IMR-90 (cell line): ENCODE measurements around the gene LIMS2. TPM values are rescaled to one million over a fixed set of nuclear protein-coding genes. Genes with fewer than 3 reads are reported as not detected.

Experiments used
- ATAC-seq: fragments of 200-7000 bp; cut with Tn5 transposase; 2 replicates; pipeline ENCODE4 v1.9.1; 2020; ENCODE audit warnings: low read depth, mild to moderate bottlenecking, moderate library complexity
- BruUV-seq: library from RNA; stranded (reverse); fragments of 400-500 nt; replicated peaks from 2 replicates; lab custom pipeline; 2021; lab: Mats Ljungman, UMichigan
- CTCF ChIA-PET: fragments of 300-600 bp; formaldehyde crosslinking; extraction: SDS; loops from one replicate; lab custom pipeline; 2021; ENCODE audit warnings: antibody characterized with exemption; lab: Yijun Ruan, JAX
- POLR2A ChIA-PET: fragments of 300-600 bp; sonication (Branson Sonifier 250); formaldehyde crosslinking; loops from one replicate; lab custom pipeline; 2022; ENCODE audit warnings: antibody characterized with exemption; ENCODE audit not compliant: unreplicated experiment; lab: Charles Lee
- DNase-seq: peaks from one replicate; pipeline ENCODE4 v3.0.0; 2013
- H2AFZ ChIP-seq: replicated peaks from 2 replicates; pipeline ENCODE3; 2013; ENCODE audit warnings: low read length, mild to moderate bottlenecking; ENCODE audit not compliant: poor library complexity
- H2AK5ac ChIP-seq: 2 replicates; pipeline ENCODE4 v1.6.1; 2013; ENCODE audit warnings: low read depth, low read length, inconsistent platforms
- H2AK9ac ChIP-seq: replicated peaks from 2 replicates; pipeline ENCODE3; 2013; ENCODE audit warnings: mild to moderate bottlenecking, low read depth, low read length, moderate library complexity; ENCODE audit not compliant: poor library complexity
- H2BK120ac ChIP-seq: 2 replicates; pipeline ENCODE4 v1.6.1; 2013; ENCODE audit warnings: low read depth, low read length, inconsistent platforms
- H2BK15ac ChIP-seq: 3 replicates; pipeline ENCODE4 v1.6.1; 2013; ENCODE audit warnings: low read depth, low read length, inconsistent platforms
- H2BK20ac ChIP-seq: 2 replicates; pipeline ENCODE4 v1.6.1; 2013; ENCODE audit warnings: low read depth, mild to moderate bottlenecking, inconsistent platforms, low read length, moderate library complexity
- H2BK5ac ChIP-seq: 2 replicates; pipeline ENCODE4 v1.6.1; 2013; ENCODE audit warnings: mild to moderate bottlenecking, low read depth, low read length, inconsistent platforms; ENCODE audit not compliant: poor library complexity, severe bottlenecking
- H3K14ac ChIP-seq: replicated peaks from 2 replicates; pipeline ENCODE4 v1.6.1; 2013; ENCODE audit warnings: low read depth, low read length, inconsistent platforms
- H3K18ac ChIP-seq: 2 replicates; pipeline ENCODE4 v1.6.1; 2013; ENCODE audit warnings: low read depth, low read length, control low read depth
- H3K23ac ChIP-seq: 2 replicates; pipeline ENCODE4 v1.6.1; 2013; ENCODE audit warnings: low read depth, low read length, inconsistent platforms
- H3K27ac ChIP-seq: 2 replicates; pipeline ENCODE4 v1.5.1; 2013; ENCODE audit warnings: mild to moderate bottlenecking, control low read depth, low read length; ENCODE audit not compliant: insufficient read depth
- H3K27me3 ChIP-seq: 2 replicates; pipeline ENCODE4 v1.6.1; 2013; ENCODE audit warnings: low read length; ENCODE audit not compliant: control insufficient read depth, insufficient read depth
- H3K36me3 ChIP-seq: 2 replicates; pipeline ENCODE4 v1.6.1; 2013; ENCODE audit warnings: low read length, mixed read lengths; ENCODE audit not compliant: control insufficient read depth, insufficient read depth
- H3K4ac ChIP-seq: 2 replicates; pipeline ENCODE4 v1.6.1; 2013; ENCODE audit warnings: low read depth, low read length, inconsistent platforms
- H3K4me1 ChIP-seq: 2 replicates; pipeline ENCODE4 v1.6.1; 2013; ENCODE audit warnings: low read length, mixed read lengths; ENCODE audit not compliant: control insufficient read depth, insufficient read depth
- H3K4me2 ChIP-seq: 2 replicates; pipeline ENCODE4 v1.6.1; 2013; ENCODE audit warnings: low read depth, mild to moderate bottlenecking, control low read depth, low read length, moderate library complexity
- H3K4me3 ChIP-seq: 2 replicates; pipeline ENCODE4 v1.5.1; 2013; ENCODE audit warnings: low read depth, mild to moderate bottlenecking, control low read depth, low read length, moderate library complexity; ENCODE audit not compliant: insufficient read depth
- H3K56ac ChIP-seq: 2 replicates; pipeline ENCODE4 v1.6.1; 2013; ENCODE audit warnings: low read length, inconsistent platforms; ENCODE audit not compliant: insufficient read depth; ENCODE audit errors: extremely low read depth
- H3K79me1 ChIP-seq, 2 experiments: 2 replicates each; pipeline ENCODE4 v1.6.1; 2013; ENCODE audit warnings: low read length in 2 of 2, inconsistent platforms in 1 of 2, low read depth in 1 of 2
- H3K9ac ChIP-seq: 2 replicates; pipeline ENCODE4 v1.6.1; 2013; ENCODE audit warnings: low read depth, low read length, control low read depth
- H3K9me1 ChIP-seq: 2 replicates; pipeline ENCODE4 v1.6.1; 2013; ENCODE audit warnings: low read length, inconsistent platforms; ENCODE audit not compliant: insufficient read depth
- H3K9me3 ChIP-seq: 2 replicates; pipeline ENCODE4 v1.6.1; 2013; ENCODE audit warnings: low read length; ENCODE audit not compliant: control insufficient read depth, insufficient read depth
- H4K20me1 ChIP-seq: 2 replicates; pipeline ENCODE4 v1.6.1; 2013; ENCODE audit warnings: low read length, inconsistent platforms; ENCODE audit not compliant: insufficient read depth
- H4K5ac ChIP-seq: 2 replicates; pipeline ENCODE4 v1.6.1; 2013; ENCODE audit warnings: mild to moderate bottlenecking, low read depth, low read length, control low read depth
- H4K8ac ChIP-seq, 2 experiments: 2 replicates each; pipeline ENCODE4 v1.6.1; 2013; ENCODE audit warnings: low read depth in 2 of 2, low read length in 2 of 2, control low read depth in 1 of 2, inconsistent platforms in 1 of 2
- H4K91ac ChIP-seq: 2 replicates; pipeline ENCODE4 v1.6.1; 2013; ENCODE audit warnings: low read depth, low read length, inconsistent platforms; ENCODE audit not compliant: insufficient read depth
- FOS ChIP-seq: fragments of 150-350 bp; IDR thresholded peaks from 2 replicates; pipeline ENCODE4 v1.6.1; 2016; ENCODE audit warnings: low read depth, low read length
- MAZ ChIP-seq: IDR thresholded peaks from 2 replicates; pipeline ENCODE4 v1.6.1; 2012; ENCODE audit warnings: low read depth, mild to moderate bottlenecking, low read length, improper control_type of control experiment, moderate library complexity, borderline replicate concordance
- RAD21 ChIP-seq: IDR thresholded peaks from 2 replicates; pipeline ENCODE4 v1.6.1; 2012; ENCODE audit warnings: low read length, improper control_type of control experiment
- SMC3 ChIP-seq: fragments of 150-350 bp; IDR thresholded peaks from 2 replicates; pipeline ENCODE4 v1.6.1; 2016; ENCODE audit warnings: low read depth, mild to moderate bottlenecking, antibody characterized with exemption, low read length, moderate library complexity
- WGBS, 2 experiments: methylation state at CpG; one replicate each; pipeline versions ENCODE4 v1.1.5 to v1.1.7; 2013; ENCODE audit warnings: missing lambda C conversion rate in 2 of 2; ENCODE audit not compliant: insufficient read length in 1 of 2; ENCODE audit errors: extremely low coverage in 2 of 2; 5-methylcytosine and 5-hydroxymethylcytosine counted together
- dilution Hi-C: fragments of 300-500 bp; cut with HindIII; formaldehyde crosslinking; loops from one replicate; pipeline ENCODE4 v1.14.3; 2018; ENCODE audit warnings: low sequenced_read_pairs; ENCODE audit not compliant: unreplicated experiment
- in situ Hi-C: fragments of 300-500 bp; cut with MboI; formaldehyde crosslinking; loops from 3 replicates; pipeline ENCODE4 v1.14.3; 2019; ENCODE audit warnings: low sequenced_read_pairs, inconsistent platforms, mixed read lengths
- intact Hi-C: fragments of 100-400 bp; cut with micrococcal nuclease; formaldehyde crosslinking; loops from 2 replicates; pipeline ENCODE4 v1.10.0; 2022
- polyA plus RNA-seq, 3 experiments: library from polyadenylated mRNA; depleted of rRNA; stranded (reverse); fragments of >200 nt; gene quantifications; 2 replicates each; pipeline ENCODE4 v1.2.3, GENCODE V29; 2012; ENCODE audit warnings: low replicate concordance in 1 of 3
- total RNA-seq: library from RNA; depleted of rRNA; stranded (reverse); fragments of >200 nt; gene quantifications from 2 replicates; pipeline ENCODE4 v1.2.3, GENCODE V29; 2012
- TF ChIP-seq, protein P1 (sequence below): conservative IDR thresholded peaks from 2 replicates; pipeline ENCODE4 v1.5.1; 2012; ENCODE audit warnings: mild to moderate bottlenecking, low read depth, low read length, improper control_type of control experiment

Gene LIMS2
- total and polyA plus RNA-seq, 2 of the 4 experiments (the other 2 are of a cell fraction), result 1.3 to 18.8 TPM

DNA sequence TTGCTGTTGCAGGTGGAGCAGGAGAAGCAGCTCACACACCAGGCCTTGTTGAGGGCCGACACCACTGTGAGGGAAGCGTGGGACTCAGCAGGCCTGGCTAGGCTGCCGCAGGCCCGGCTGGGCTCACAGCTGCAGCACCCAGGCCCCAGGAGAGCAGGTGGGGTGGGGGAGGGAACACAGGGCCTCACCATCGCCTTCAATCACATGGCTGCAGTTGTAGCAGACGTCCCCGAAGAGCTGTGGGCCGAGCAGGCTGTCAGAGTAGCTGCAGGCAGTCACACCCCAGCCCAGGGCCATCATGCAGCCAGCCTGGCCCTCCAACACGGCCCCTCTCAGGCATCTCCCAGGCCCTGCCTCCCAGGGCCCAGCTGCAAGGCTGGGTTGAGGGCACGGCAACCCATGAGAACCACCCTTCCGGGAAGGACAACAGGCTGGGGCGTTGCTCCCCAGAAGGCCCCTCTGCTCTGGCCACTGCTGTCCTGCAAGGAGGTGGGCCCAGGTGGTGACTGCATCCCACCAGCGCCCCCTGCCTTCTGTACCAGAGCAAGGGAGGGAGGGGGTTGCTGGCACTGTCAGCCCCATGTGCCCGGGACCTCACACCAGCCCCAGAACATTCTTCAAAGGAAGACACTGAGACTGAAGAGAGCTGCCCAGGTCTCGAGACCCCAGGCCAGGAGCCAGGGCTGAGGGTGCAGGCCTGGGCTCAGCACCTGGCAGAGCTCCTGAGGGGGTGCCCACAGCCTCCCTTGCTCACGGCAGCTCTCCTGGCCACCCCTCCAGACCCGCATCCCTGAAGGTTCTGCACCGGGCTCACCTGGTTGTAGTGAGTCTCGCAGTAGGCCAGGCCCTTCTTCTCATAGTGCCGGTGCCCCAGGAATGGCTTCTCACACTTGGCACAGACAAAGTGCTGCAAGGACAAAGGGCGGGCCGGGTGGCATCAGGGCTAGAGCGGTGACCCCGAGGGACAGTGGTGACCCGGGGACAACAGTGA is 35.0 kb downstream of the LIMS2 start:
- no peak overlapping the region for H2BK120ac ChIP-seq
- POLR2A ChIA-PET, result no interaction called here
- no peak for TF ChIP-seq FOS
- TF ChIP-seq, protein P1, sequence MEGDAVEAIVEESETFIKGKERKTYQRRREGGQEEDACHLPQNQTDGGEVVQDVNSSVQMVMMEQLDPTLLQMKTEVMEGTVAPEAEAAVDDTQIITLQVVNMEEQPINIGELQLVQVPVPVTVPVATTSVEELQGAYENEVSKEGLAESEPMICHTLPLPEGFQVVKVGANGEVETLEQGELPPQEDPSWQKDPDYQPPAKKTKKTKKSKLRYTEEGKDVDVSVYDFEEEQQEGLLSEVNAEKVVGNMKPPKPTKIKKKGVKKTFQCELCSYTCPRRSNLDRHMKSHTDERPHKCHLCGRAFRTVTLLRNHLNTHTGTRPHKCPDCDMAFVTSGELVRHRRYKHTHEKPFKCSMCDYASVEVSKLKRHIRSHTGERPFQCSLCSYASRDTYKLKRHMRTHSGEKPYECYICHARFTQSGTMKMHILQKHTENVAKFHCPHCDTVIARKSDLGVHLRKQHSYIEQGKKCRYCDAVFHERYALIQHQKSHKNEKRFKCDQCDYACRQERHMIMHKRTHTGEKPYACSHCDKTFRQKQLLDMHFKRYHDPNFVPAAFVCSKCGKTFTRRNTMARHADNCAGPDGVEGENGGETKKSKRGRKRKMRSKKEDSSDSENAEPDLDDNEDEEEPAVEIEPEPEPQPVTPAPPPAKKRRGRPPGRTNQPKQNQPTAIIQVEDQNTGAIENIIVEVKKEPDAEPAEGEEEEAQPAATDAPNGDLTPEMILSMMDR, result peak; percentile 31
- TF ChIP-seq RAD21, result peak; percentile 35; the same call in 1 of the 2 replicates
- peak; percentile 25; the same call in 1 of the 2 replicates for TF ChIP-seq SMC3
- TF ChIP-seq MAZ, result peak; percentile 19; the same call in 1 of the 2 replicates
- H3K9ac ChIP-seq, result no peak overlapping the region
- DNase-seq, result no peak
- no peak overlapping the region for H3K56ac ChIP-seq
- CTCF ChIA-PET, result interaction anchor here (1.7 kb wide), 1 partner anchor 48 kb away, joined by 3 read pairs; no protein-coding TSS in a partner anchor
- peaks cover 11% of the 10 kb centered on the region for H3K4me1 ChIP-seq
- H3K9me1 ChIP-seq, result peaks cover 12% of the 10 kb centered on the region
- no peaks in the 10 kb centered on the region for H3K9me3 ChIP-seq
- H3K4ac ChIP-seq, result no peak overlapping the region
- peaks cover 0 to 11% of the 10 kb centered on the region in 2 experiments; a peak in 1 of 4 replicates for H3K79me1 ChIP-seq
- H4K8ac ChIP-seq, result no peak overlapping the region
- no peak overlapping the region for H4K91ac ChIP-seq
- H2BK20ac ChIP-seq, result no peak overlapping the region
- H3K27me3 ChIP-seq, result no peaks in the 10 kb centered on the region
- no peak overlapping the region for H3K4me2 ChIP-seq
- in situ Hi-C loops, result no loop called here
- no TSS peak for BruUV-seq
- H4K20me1 ChIP-seq, result no peaks in the 10 kb centered on the region; the same call in 1 of the 2 replicates
- H3K23ac ChIP-seq, result no peak overlapping the region
- intact Hi-C loops, result no loop called here
- H2AFZ ChIP-seq, result peak overlapping the region; percentile 59
- H2AK9ac ChIP-seq, result peak overlapping the region; percentile 48
- H3K18ac ChIP-seq, result no peak overlapping the region
- H3K36me3 ChIP-seq, result peaks cover 2% of the 10 kb centered on the region; the same call in 1 of the 2 replicates
- H2AK5ac ChIP-seq, result no peak overlapping the region
- WGBS, 2 experiments, result 77% methylated on average over 14 of the region's 25 CpGs; no CpG with 5 or more reads in 1 of the 2 experiments
- H2BK5ac ChIP-seq, result no peak overlapping the region
- no peak overlapping the region for H2BK15ac ChIP-seq
- no peak for ATAC-seq
- no peak overlapping the region for H3K14ac ChIP-seq
- dilution Hi-C loops, result no loop called here
- no peak overlapping the region for H3K27ac ChIP-seq
- H3K4me3 ChIP-seq, result no peak overlapping the region
- H4K5ac ChIP-seq, result no peak overlapping the region
